ENCODE results near the gene ERFL. TPM values are rescaled to one million over a fixed set of nuclear protein-coding genes. Genes with fewer than 3 reads are reported as not detected.

ERFL gene
- total RNA-seq, 2 experiments from 2014 or later: 1.7 to 1.9 TPM

DNA sequence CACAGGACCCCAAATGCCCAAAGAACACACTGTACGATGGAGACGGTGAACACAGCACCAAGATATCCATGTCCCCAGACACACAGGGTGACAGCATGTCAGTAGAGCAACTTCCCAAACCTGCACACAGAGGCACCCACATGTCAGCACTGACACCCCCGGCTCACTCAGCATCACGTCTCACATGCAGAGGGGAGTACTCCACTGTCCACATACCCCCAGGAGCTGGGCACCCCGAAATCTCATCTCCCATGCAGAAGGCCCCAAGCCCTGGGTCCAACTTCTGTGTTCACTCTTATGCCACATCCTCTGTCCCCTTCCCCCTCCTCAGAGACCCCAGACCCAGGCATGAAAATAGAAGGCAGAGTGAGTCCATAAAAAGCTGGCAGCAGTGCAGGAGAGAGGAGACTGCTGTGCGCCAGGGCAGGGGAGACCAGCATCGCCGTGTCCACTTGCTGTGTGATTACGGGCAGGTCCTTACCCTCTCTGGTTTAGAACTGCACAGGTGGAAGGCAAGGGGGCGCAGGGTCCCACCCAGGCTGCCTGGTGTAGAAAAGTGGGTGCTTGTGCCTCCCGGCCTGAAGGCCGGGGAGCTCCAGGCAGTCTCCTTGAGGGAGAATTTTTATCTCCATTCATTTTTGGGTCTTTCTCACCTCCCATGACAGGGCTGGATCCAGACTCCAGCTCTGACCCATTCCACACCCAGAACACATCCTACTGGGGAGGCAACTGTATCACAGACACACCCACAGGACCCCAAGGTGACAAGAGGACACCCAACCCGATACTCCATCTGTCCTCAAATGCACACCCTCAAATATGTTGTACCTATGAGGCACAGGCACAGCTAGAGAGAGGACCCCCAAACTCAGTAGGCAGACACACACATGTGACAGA, 17.0 kb downstream of the ERFL start:
- Mint-ChIP-seq H3K4me3 (no peak overlapping the region), H3K9me3 (ENCODE audit: low read depth) (no peaks in the 10 kb centered on the region), H3K27me3 (peaks cover 23% of the 10 kb centered on the region), H3K27ac (no peak overlapping the region), H3K4me1 (peaks cover 35% of the 10 kb centered on the region), H3K36me3 (ENCODE audit: low read depth) (peaks cover 10% of the 10 kb centered on the region)
- ChIA-PET POLR2A (no interaction called here), CTCF (interaction anchor here (0.7 to 1.6 kb wide), 4 partner anchors 22 to 76 kb away, joined by 3 to 4 read pairs (median 3); no protein-coding TSS in a partner anchor)
- ATAC-seq: peak; percentile 2
- no peak for DNase-seq
- intact Hi-C loops (cut with DNase I, micrococcal nuclease): no loop called here

DNA sequence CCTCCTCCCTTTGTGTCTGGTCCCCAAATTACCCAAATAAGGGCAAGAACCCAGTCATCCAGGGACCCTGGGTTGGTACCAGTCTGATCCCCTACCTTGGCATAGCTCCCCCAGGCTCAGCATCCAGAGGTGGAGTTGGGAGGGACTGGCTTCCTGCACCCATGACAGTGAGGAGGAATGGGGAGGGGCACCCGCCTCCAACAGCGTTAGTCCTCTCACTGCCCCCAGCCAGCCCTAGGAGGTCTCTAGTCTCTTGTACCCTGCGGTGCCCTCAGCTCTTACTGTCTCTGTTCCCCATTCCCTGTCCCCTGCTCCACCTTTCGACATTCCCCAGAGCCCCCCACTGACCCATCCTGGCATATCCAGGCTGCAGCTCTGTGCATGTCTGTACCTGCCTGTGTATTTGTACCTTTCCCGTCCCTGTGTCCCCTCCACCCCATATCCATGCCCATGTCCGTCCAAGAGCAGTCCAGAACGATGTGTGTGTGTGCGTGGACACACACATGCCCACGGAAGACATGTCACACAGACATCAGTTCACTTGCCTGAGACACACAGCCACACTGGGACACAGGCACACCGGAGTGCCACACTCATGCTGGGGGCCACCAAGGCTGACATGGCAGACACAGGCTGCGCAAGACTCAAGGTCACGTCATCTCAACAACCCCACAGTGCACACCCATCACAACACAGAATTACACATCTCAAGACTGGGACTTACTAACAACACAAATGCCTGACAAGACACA, 17.8 kb downstream of the ERFL start:
- H3K9me3 Mint-ChIP-seq (ENCODE audit: low read depth): no peaks in the 10 kb centered on the region
- intact Hi-C loops (cut with DNase I, micrococcal nuclease): no loop called here
- ATAC-seq (peak; percentile 4), DNase-seq (no peak)
- H3K36me3 Mint-ChIP-seq (ENCODE audit: low read depth): peaks cover 16% of the 10 kb centered on the region
- no peak overlapping the region for H3K27ac Mint-ChIP-seq
- peaks cover 23% of the 10 kb centered on the region for H3K27me3 Mint-ChIP-seq
- ChIA-PET CTCF (interaction anchor here (0.9 kb wide), 1 partner anchor 117 kb away, joined by 4 read pairs; no protein-coding TSS in a partner anchor), POLR2A (no interaction called here)
- H3K4me1 Mint-ChIP-seq: peaks cover 40% of the 10 kb centered on the region
- H3K4me3 Mint-ChIP-seq: no peak overlapping the region

DNA sequence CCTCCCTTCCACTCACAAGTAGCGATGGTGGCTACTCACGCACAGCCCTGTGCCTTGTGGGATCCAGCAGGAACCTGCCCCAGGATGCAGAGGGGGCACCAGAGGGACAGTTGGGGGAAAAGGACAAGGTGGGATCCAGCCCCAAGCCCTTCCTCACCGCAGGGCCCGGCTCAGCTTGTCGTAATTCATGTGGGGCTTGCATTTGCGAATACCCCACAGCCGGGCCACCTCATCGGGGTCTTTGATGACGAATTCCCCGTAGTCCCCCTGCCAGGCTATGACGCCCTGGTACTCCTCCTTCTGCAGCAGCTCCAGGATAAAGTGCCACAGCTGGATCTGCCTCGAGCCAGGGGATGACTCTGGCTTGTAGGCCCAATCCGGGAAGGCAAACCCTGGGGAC, 18.5 kb downstream of the ERFL start:
- CTCF ChIA-PET: interaction anchor here (0.9 kb wide), 1 partner anchor 116 kb away, joined by 4 read pairs; no protein-coding TSS in a partner anchor

DNA sequence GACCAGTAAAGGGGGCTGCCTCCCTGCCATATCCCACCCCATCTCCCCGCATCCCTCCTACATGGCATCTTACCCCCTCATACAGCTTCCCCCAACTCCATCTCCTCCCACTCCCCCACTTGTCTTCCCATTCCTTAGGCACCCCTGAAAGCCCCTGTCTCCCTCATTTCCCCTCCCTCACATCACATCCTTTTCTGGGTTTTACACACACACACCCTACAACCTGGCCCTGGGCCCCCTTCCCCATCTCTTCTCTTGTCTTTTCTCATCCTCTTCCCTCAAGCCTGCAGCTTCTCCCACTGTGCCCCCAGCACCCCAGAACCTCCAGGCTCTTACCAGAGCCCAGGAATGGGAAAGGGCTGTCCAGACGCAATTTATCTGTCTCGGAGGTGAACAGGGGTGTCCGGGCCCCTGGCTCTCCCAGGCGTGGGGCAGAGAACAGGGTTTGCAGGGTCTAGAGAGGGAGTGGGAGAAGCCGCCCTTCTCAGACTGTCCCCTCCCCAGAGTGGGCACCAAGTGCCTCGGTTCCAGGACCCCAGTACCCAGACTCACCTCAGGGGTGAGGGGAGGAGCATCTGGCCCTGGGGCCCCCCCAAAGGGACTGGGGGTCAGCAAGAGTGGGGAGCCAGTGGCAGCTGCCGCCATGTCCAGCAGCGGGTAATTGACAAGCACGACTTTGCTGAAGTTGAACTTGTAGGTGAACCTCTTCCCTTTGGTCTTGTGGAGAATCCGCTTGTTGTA, 19.4 kb downstream of the ERFL start:
- no peak overlapping the region for H3K27ac Mint-ChIP-seq
- peaks cover 16% of the 10 kb centered on the region for H3K27me3 Mint-ChIP-seq
- no peaks in the 10 kb centered on the region for H3K9me3 Mint-ChIP-seq (ENCODE audit: low read depth)
- ChIA-PET CTCF (no interaction called here), POLR2A (no interaction called here)
- peaks cover 30% of the 10 kb centered on the region for H3K36me3 Mint-ChIP-seq (ENCODE audit: low read depth)
- no peak for DNase-seq
- H3K4me1 Mint-ChIP-seq: peaks cover 44% of the 10 kb centered on the region
- no peak for ATAC-seq
- no peak overlapping the region for H3K4me3 Mint-ChIP-seq
- intact Hi-C loops (cut with DNase I, micrococcal nuclease): no loop called here

More for the DNA sequence above, 18.5 kb downstream of the ERFL start:
- no peaks in the 10 kb centered on the region for H3K9me3 Mint-ChIP-seq (ENCODE audit: low read depth)
- no peak for ATAC-seq
- no peak overlapping the region for H3K4me3 Mint-ChIP-seq
- peaks cover 22% of the 10 kb centered on the region for H3K27me3 Mint-ChIP-seq
- DNase-seq: no peak
- POLR2A ChIA-PET: no interaction called here
- peaks cover 23% of the 10 kb centered on the region for H3K36me3 Mint-ChIP-seq (ENCODE audit: low read depth)
- H3K27ac Mint-ChIP-seq: no peak overlapping the region
- H3K4me1 Mint-ChIP-seq: peaks cover 43% of the 10 kb centered on the region
- intact Hi-C loops (cut with DNase I, micrococcal nuclease): no loop called here

DNA sequence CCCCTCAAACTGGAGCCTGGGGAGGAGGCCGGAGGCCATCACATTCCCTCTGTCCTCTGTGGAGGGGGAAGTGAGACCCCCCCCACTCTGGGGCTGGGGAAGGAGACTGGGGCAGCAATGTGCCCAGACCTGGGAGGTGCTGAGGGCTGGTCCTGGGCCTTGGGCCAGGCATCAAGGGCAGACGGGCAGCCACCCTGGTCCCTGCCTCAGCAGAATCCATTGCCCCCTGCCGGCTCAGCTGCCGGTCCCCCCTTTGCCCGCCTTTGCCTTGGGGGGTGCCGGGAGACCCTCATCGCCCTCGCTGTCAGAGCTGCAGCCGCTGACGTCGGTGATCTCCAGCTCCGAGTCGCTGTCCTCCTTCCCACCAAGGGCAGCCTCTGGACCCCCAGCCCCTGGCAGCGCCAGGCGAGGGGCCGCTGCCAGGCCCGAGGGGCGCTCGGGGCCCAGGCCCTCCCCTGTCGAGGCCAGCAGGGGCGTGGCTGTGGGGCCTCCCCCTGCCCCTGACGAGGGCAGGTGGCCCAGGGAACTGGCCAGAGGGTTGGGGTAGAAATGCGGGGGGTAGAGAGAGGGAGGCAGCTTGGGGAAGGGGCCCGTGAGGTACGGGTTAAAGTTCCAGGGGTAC, 20.1 kb downstream of the ERFL start:
- peaks cover 38% of the 10 kb centered on the region for H3K36me3 Mint-ChIP-seq (ENCODE audit: low read depth)

DNA sequence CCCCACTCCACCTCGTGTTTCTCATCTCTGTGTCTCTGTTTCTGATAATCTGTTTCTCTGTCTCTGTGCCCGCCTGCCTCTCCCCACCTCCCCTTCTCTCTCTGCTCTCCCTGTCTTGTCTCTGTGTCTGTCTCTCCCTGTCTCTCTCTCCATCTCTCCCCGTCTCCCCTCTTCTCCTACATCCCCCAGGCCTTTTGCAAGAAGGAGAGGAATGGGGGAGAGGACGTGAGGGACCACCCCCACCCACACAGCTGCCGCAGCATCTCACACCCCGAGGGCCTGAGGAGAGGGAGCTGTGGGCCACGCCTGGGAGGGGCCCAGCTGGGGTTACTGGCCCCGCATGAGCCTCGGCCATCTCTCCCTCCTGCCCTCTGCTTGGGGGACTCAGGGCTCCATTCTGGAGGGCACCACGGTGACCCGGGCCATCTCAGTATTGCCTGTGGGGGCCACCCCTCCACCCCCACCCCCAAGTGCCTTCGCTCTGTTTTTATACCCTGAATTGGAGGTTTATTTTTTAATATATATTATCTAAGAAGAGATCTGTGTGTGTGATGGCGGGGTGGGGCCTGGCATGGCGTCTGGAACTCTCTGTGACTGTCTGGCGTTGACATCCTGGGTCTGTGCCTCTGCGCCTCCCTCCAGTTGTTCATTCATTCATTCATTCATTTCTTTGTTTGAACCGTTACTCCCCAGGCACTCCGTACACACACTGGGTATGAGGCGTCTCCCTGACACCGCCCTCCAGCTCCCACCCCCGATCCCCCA, 21.2 kb downstream of the ERFL start:
- Mint-ChIP-seq H3K4me3 (no peak overlapping the region), H3K27me3 (peaks cover 6% of the 10 kb centered on the region), H3K27ac (no peak overlapping the region), H3K36me3 (ENCODE audit: low read depth) (peaks cover 48% of the 10 kb centered on the region), H3K9me3 (ENCODE audit: low read depth) (no peaks in the 10 kb centered on the region), H3K4me1 (peaks cover 34% of the 10 kb centered on the region)
- ChIA-PET CTCF (no interaction called here), POLR2A (no interaction called here)
- no peak for ATAC-seq
- no peak for DNase-seq
- intact Hi-C loops (cut with DNase I, micrococcal nuclease): no loop called here

More for the DNA sequence above, 20.1 kb downstream of the ERFL start:
- Mint-ChIP-seq H3K27me3 (peaks cover 11% of the 10 kb centered on the region), H3K27ac (no peak overlapping the region), H3K9me3 (ENCODE audit: low read depth) (no peaks in the 10 kb centered on the region), H3K4me3 (no peak overlapping the region), H3K4me1 (peaks cover 38% of the 10 kb centered on the region)
- ATAC-seq: no peak
- POLR2A ChIA-PET: no interaction called here
- CTCF ChIA-PET: interaction anchor here (0.6 kb wide), 1 partner anchor 37 kb away, joined by 3 read pairs; no protein-coding TSS in a partner anchor
- intact Hi-C loops (cut with DNase I, micrococcal nuclease): no loop called here
- DNase-seq: no peak

DNA sequence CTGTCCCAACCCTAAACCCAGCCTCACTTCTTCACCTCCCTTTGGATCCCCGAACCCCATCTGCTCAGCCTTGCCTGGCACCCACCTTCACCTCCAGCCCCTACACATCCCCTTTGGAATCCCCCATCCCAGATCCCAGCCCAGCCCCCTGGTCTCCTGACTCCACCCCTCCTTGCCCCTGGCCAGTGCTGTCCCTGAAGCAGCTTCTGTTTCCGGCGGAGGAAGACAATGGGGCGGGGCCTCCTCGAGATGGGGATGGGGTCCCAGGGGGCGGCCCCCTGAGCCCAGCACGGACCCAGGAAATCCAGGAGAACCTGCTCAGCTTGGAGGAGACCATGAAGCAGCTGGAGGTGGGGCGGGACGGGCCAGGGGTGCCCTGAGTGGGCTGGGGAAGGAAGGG, 22.0 kb downstream of the ERFL start:
- DNase-seq (no peak), ATAC-seq (no peak)
- ChIA-PET POLR2A (no interaction called here), CTCF (no interaction called here)
- Mint-ChIP-seq H3K9me3 (ENCODE audit: low read depth) (no peaks in the 10 kb centered on the region), H3K36me3 (ENCODE audit: low read depth) (peaks cover 54% of the 10 kb centered on the region), H3K4me1 (peaks cover 30% of the 10 kb centered on the region), H3K27me3 (no peaks in the 10 kb centered on the region), H3K27ac (no peak overlapping the region), H3K4me3 (no peak overlapping the region)
- intact Hi-C loops (cut with DNase I, micrococcal nuclease): no loop called here

DNA sequence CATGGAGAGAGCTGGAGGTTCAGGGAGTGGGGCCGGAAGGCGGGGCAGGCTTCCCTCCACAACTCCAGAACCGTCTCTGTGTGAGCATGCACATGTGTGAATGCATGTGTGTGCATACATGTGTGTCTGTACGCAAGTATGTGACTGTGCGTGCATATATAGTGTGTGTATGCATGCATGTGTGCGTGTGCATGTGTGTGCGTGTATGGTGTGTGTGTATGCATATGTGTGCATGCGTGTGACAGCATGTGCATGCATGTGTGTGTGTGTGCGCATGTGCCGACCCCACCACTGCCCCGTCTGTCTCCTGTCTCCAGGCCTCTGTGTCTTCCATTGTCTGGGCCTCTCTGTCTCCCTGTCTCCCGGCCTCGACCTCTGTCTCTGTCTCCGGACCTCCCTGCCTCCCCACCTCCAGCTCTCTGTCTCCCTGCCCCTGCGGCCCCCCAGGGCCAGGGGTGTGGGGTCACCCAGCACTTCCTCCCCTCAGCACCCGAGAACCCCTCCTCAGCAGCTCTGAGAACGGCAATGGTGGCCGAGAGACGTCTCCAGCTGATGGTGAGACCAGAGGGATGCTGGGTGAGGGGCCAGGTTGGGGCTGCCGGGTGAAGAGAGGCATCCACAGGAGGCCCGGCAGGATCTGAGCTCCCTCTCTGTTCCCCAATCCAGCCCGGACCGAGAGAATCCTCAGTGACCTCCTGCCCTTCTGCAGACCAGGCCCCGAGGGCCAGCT, 22.8 kb downstream of the ERFL start:
- Mint-ChIP-seq H3K27me3 (no peaks in the 10 kb centered on the region), H3K4me1 (peaks cover 25% of the 10 kb centered on the region), H3K9me3 (ENCODE audit: low read depth) (no peaks in the 10 kb centered on the region), H3K36me3 (ENCODE audit: low read depth) (peaks cover 55% of the 10 kb centered on the region), H3K4me3 (no peak overlapping the region), H3K27ac (no peak overlapping the region)
- DNase-seq (no peak), ATAC-seq (no peak)
- POLR2A ChIA-PET: no interaction called here
- CTCF ChIA-PET: no interaction called here
- intact Hi-C loops (cut with DNase I, micrococcal nuclease): no loop called here

DNA sequence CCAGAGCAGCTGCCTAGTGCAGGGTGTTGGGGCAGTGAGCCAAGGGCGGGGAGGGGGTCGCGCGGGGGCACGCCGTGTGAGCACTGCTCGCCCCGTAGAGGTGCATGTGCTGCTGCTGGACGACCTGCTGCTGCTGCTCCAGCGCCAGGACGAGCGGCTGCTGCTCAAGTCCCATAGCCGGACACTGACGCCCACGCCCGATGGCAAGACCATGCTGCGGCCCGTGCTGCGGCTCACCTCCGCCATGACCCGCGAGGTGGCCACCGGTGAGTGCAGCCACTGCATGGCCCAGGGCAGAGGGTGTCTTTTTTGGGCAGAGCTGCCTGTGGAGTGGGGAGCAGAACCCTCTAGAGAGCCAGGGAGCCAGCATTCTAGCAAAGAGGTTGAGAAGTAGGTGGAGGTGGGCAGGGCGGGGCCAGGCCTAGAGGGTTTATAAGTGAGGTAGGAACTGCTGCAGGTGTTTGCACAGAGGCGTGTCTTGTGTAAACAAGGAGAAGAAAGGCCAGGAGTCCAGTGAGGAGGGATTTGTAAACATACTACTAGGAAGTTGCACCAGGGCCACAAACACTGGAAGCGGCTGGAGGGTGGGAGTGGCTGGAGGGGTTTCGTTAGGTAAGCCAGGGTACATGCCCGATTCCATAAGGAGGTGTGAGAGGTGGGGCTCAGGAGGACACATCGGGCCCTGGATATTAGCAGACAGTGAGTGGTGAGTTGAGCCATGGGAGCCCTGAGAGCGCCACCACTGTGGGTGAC, 24.0 kb downstream of the ERFL start:
- peaks cover 64% of the 10 kb centered on the region for H3K36me3 Mint-ChIP-seq (ENCODE audit: low read depth)
- ChIA-PET POLR2A (no interaction called here), CTCF (no interaction called here)
- H3K9me3 Mint-ChIP-seq (ENCODE audit: low read depth): no peaks in the 10 kb centered on the region
- peak overlapping the region; percentile 55 for H3K27ac Mint-ChIP-seq
- H3K4me3 Mint-ChIP-seq: no peak overlapping the region
- no peak for DNase-seq
- H3K4me1 Mint-ChIP-seq: peaks cover 24% of the 10 kb centered on the region
- H3K27me3 Mint-ChIP-seq: no peaks in the 10 kb centered on the region
- intact Hi-C loops (cut with DNase I, micrococcal nuclease): no loop called here
- ATAC-seq: no peak
